ENCODE results near the gene INPP5A. TPM values are rescaled to one million over a fixed set of nuclear protein-coding genes. Genes with fewer than 3 reads are reported as not detected.

The INPP5A gene
- total RNA-seq, 1 experiment from 2014 or later: 44.5 TPM

DNA sequence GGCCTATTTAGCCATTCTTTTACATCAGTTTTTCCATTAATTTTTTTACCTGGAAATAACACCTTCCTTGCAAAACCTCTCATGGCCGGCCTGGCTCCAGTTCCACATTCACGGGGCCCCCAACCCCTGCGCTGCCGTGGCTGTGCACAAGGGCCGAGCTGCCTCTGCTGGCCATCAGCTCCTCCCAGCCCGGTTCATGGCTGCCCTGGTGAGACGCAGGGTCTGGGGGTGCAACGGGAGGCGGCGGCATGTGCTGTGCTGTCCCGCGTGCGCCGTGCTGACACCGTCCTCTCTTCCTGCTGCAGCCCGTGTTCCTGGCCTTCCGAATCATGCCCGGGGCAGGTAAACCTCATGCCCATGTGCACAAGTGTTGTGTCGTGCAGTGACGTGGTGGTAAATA lies 244.0 kb downstream of the INPP5A start:
- BruUV-seq (replicated peaks): no TSS peak
- intact Hi-C loops (cut with micrococcal nuclease; ENCODE audit: unreplicated experiment): no loop called here
- peaks cover 9% of the 10 kb centered on the region for H3K36me3 Mint-ChIP-seq (ENCODE audit: insufficient read depth, unreplicated experiment)
- H3K27me3 Mint-ChIP-seq (ENCODE audit: insufficient read depth, unreplicated experiment): no peaks in the 10 kb centered on the region
- Histone ChIP-seq H3K36me3 (ENCODE audit: control insufficient read depth, insufficient read depth, low read length) (no peaks in the 10 kb centered on the region; the same call in 1 of the 2 replicates), H3K27me3 (replicated peaks; ENCODE audit: control insufficient read depth, insufficient read depth, low read length) (no peaks in the 10 kb centered on the region), H3K4me1 (0 out of 2 replicates have a peak, but pooled peaks cover 3% of the 10 kb centered on the region), H3K9me3 (no peaks in the 10 kb centered on the region), H3K4me3 (ENCODE audit: low read depth, low read length) (no peak overlapping the region)
- ChIA-PET POLR2A (no interaction called here), CTCF (no interaction called here)
- H3K4me1 Mint-ChIP-seq (ENCODE audit: low read depth, unreplicated experiment): no peaks in the 10 kb centered on the region
- no peaks in the 10 kb centered on the region for H3K9me3 Mint-ChIP-seq (ENCODE audit: unreplicated experiment)
- H3K27ac Mint-ChIP-seq (ENCODE audit: unreplicated experiment): no peak overlapping the region
- DNase-seq: no peak
- TF ChIP-seq, protein P1, sequence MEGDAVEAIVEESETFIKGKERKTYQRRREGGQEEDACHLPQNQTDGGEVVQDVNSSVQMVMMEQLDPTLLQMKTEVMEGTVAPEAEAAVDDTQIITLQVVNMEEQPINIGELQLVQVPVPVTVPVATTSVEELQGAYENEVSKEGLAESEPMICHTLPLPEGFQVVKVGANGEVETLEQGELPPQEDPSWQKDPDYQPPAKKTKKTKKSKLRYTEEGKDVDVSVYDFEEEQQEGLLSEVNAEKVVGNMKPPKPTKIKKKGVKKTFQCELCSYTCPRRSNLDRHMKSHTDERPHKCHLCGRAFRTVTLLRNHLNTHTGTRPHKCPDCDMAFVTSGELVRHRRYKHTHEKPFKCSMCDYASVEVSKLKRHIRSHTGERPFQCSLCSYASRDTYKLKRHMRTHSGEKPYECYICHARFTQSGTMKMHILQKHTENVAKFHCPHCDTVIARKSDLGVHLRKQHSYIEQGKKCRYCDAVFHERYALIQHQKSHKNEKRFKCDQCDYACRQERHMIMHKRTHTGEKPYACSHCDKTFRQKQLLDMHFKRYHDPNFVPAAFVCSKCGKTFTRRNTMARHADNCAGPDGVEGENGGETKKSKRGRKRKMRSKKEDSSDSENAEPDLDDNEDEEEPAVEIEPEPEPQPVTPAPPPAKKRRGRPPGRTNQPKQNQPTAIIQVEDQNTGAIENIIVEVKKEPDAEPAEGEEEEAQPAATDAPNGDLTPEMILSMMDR (IDR thresholded peaks at IDR 0.05; ENCODE audit: insufficient read depth in 1 of 2, low read depth in 1 of 2, low read length in 1 of 2, severe bottlenecking in 1 of 2, unreplicated experiment in 1 of 2): no peak
- H3K4me3 Mint-ChIP-seq (ENCODE audit: unreplicated experiment): no peak overlapping the region

DNA sequence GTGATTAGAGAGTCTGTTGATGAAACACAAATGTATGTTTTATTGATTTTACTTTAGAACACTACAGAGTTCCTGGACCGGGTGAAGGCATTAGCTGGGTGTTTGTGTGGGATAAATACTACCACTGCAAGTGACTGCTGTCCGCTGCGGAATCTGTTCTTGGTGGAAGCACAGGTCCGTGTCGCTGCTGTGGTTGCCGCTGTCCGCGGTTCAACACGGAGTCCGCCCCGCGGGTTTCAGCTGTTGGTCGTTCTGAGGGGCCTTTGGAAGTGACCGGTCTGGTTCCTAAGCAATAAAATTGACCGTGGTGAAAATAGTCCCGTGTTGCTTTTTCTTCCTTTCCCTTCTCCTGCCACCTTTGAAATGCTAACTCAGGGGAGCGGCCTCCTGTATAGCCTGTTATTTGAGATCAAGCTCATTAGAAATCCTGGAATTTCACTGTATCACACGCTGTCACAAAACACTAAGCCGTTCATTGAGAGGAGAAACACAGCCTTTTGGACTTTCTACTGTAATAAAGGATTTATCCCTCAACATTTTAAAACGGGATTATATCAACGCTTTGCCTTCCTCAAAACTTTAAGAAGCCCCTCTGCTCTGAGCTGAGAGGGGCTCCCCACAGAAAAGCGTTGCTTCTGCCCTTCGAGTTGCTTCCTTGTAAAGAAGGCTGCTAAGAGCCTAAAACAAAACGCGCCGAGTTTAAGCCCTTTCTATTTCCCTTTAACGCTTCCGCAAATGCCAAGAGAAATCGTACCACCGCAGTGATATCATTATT lies 245.8 kb downstream of the INPP5A start:
- peaks cover 9% of the 10 kb centered on the region for H3K36me3 Mint-ChIP-seq (ENCODE audit: insufficient read depth, unreplicated experiment)
- H3K27me3 Mint-ChIP-seq (ENCODE audit: insufficient read depth, unreplicated experiment): no peaks in the 10 kb centered on the region
- Histone ChIP-seq H3K4me3 (ENCODE audit: low read depth, low read length) (no peak overlapping the region), H3K27me3 (replicated peaks; ENCODE audit: control insufficient read depth, insufficient read depth, low read length) (0 out of 2 replicates have a peak, but pooled peaks cover 1% of the 10 kb centered on the region), H3K36me3 (ENCODE audit: control insufficient read depth, insufficient read depth, low read length) (no peaks in the 10 kb centered on the region), H3K4me1 (peaks cover 11% of the 10 kb centered on the region; the same call in 1 of the 2 replicates), H3K9me3 (no peaks in the 10 kb centered on the region)
- H3K27ac Mint-ChIP-seq (ENCODE audit: unreplicated experiment): no peak overlapping the region
- no peaks in the 10 kb centered on the region for H3K9me3 Mint-ChIP-seq (ENCODE audit: unreplicated experiment)
- no peaks in the 10 kb centered on the region for H3K4me1 Mint-ChIP-seq (ENCODE audit: low read depth, unreplicated experiment)
- ChIA-PET CTCF (no interaction called here), POLR2A (no interaction called here)
- TF ChIP-seq, protein P1 (IDR thresholded peaks at IDR 0.05; ENCODE audit: insufficient read depth in 1 of 2, low read depth in 1 of 2, low read length in 1 of 2, severe bottlenecking in 1 of 2, unreplicated experiment in 1 of 2): no peak
- H3K4me3 Mint-ChIP-seq (ENCODE audit: unreplicated experiment): no peak overlapping the region
- no peak for DNase-seq
- intact Hi-C loops (cut with micrococcal nuclease; ENCODE audit: unreplicated experiment): no loop called here
- no TSS peak for BruUV-seq (replicated peaks)

DNA sequence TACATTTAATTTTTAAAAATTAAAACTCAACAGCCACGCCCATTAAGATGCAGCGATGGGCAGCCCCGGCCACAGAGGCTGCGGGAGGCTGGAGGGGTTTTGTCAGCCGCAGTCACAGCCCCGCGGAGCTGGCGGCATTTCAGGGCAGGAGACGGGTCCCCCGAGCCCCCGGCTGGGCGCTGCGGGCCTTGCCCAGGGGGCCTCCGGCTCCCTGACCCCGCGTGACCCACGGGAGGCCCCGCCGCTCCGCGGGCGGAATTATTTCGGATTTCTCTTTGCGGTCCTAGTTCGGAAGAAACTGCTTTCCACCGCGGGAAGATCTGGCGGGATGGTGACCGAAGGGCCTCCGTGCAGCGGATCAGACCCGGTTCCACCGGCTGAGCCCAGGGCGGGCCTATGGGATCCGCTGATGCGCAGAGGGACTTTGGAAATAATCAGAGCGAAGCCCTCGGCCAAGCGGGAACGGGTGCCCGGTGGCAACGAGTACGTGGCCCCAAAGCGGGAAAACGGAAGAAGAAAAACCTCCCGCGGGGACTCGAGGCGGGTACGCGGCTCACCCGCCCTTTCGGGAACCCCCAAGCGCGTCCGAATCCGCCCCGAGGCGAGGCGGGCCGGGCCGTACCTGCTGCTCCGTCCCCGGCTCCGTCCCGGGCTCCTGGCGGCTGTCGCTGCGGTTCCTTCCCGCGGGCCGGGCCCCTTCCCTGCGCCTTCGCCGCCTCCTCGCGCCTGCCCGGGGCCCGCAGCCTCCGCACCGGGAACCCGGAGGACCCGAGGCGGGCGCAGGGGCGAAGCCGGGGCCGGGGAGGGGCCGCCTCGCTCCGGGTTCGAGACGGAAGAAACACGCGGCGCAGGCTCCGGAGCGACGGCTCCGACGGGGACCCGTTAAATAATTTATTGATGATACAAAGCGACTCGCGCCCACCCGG lies 246.6 kb downstream of the INPP5A start:
- TF ChIP-seq, protein P1 (IDR thresholded peaks at IDR 0.05; ENCODE audit: insufficient read depth in 1 of 2, low read depth in 1 of 2, low read length in 1 of 2, severe bottlenecking in 1 of 2, unreplicated experiment in 1 of 2): no peak
- intact Hi-C loops (cut with micrococcal nuclease; ENCODE audit: unreplicated experiment): no loop called here

More for the DNA sequence above, 246.6 kb downstream of the INPP5A start:
- Mint-ChIP-seq H3K4me3 (ENCODE audit: unreplicated experiment) (no peak overlapping the region), H3K27me3 (ENCODE audit: insufficient read depth, unreplicated experiment) (no peaks in the 10 kb centered on the region), H3K36me3 (ENCODE audit: insufficient read depth, unreplicated experiment) (peaks cover 9% of the 10 kb centered on the region), H3K4me1 (ENCODE audit: low read depth, unreplicated experiment) (no peaks in the 10 kb centered on the region), H3K27ac (ENCODE audit: unreplicated experiment) (no peak overlapping the region), H3K9me3 (ENCODE audit: unreplicated experiment) (no peaks in the 10 kb centered on the region)
- H3K27me3 ChIP-seq (replicated peaks; ENCODE audit: control insufficient read depth, insufficient read depth, low read length): 0 out of 2 replicates have a peak, but pooled peaks cover 1% of the 10 kb centered on the region
- H3K4me3 ChIP-seq (ENCODE audit: low read depth, low read length): no peak overlapping the region
- H3K9me3 ChIP-seq: no peaks in the 10 kb centered on the region
- no TSS peak for BruUV-seq (replicated peaks)
- no peaks in the 10 kb centered on the region for H3K36me3 ChIP-seq (ENCODE audit: control insufficient read depth, insufficient read depth, low read length)
- DNase-seq: no peak
- peaks cover 11% of the 10 kb centered on the region; the same call in 1 of the 2 replicates for H3K4me1 ChIP-seq
- ChIA-PET POLR2A (no interaction called here), CTCF (no interaction called here)
